ENCODE data around the gene EXOC3L2.

The EXOC3L2 gene

DNA sequence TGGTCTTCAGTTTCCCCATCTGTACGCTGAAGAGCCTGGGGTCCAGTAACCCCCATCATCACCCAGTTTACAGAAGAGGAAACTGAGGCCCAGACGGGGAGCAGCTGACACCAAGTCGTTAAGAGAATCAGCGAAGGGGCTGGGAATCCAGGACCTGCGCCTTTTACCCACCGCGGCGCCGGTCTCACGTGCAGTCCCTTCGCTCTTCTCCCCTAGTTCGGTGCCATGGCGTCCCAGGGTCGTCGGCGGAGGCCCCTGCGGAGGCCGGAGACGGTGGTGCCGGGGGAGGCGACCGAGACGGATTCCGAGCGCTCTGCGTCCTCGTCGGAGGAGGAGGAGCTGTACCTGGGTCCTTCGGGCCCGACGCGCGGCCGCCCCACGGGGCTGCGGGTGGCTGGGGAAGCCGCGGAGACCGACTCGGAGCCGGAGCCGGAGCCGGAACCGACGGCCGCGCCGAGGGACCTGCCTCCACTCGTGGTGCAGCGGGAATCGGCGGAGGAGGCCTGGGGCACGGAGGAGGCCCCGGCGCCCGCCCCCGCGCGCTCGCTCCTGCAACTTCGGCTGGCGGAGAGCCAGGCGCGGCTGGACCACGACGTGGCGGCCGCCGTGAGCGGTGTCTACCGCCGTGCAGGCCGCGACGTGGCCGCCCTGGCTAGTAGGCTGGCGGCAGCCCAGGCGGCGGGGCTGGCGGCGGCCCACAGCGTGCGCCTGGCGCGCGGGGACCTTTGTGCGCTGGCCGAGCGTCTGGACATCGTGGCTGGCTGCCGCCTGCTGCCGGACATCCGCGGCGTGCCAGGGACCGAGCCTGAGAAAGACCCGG lies 65.9 kb downstream of the EXOC3L2 start:
- H3K27ac ChIP-seq: peak overlapping the region; percentile 95
- TF ChIP-seq, protein P1, sequence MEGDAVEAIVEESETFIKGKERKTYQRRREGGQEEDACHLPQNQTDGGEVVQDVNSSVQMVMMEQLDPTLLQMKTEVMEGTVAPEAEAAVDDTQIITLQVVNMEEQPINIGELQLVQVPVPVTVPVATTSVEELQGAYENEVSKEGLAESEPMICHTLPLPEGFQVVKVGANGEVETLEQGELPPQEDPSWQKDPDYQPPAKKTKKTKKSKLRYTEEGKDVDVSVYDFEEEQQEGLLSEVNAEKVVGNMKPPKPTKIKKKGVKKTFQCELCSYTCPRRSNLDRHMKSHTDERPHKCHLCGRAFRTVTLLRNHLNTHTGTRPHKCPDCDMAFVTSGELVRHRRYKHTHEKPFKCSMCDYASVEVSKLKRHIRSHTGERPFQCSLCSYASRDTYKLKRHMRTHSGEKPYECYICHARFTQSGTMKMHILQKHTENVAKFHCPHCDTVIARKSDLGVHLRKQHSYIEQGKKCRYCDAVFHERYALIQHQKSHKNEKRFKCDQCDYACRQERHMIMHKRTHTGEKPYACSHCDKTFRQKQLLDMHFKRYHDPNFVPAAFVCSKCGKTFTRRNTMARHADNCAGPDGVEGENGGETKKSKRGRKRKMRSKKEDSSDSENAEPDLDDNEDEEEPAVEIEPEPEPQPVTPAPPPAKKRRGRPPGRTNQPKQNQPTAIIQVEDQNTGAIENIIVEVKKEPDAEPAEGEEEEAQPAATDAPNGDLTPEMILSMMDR (IDR thresholded peaks at IDR 0.05): 0 out of 2 replicates have a peak, but pooled peaks have one; percentile 6
- TF ChIP-seq ZFX (IDR thresholded peaks at IDR 0.05; ENCODE audit: borderline replicate concordance): no peak

DNA sequence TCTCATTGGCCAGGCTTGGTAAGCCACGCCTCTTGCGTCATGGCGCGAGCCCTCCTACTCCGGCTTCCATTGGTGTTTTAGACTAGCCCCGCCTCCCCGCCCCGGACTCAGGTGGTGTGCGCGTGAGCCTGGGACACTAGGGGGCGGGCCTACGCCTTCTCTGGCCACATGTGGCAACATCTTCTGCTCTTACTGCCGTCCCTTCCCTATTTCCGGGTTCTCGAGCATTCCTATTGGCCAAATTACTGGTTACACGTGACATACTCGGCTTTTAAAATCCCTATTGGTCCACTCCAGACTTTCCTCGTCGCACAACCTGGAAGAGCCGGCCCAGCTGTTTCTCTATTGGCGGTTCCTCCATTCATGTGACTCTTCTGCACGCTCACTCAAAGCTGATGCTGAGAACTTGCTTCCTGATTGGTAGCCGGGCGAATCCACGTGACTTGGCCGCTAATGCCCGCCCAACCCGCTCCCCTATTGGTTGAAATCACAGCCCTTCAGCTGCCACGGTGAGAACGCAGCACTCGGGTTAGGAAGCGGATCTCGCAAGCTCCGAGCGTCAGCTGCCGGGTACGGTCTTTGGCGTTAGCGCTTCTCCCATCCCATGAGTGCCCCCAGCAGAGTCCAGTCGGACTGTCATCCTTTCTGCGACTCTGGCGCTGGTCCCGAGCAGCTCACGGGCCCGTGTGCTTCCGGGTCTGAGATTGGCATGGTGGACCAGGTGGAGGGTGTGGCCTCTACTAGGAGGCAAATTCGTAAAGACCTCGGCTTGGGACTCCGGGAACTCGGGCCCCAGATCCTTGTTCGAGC lies 66.7 kb downstream of the EXOC3L2 start, which contains the start of gene BLOC1S3:
Gene BLOC1S3 (plus strand): TSS at position 523 of the 810 bp plus-strand sequence. CDS start 513 bp downstream, outside the sequence.
- H3K27ac ChIP-seq: peak within 1 kb of the TSS; percentile 95
- no peak for TF ChIP-seq ZFX (IDR thresholded peaks at IDR 0.05; ENCODE audit: borderline replicate concordance)
- TF ChIP-seq, protein P1 (IDR thresholded peaks at IDR 0.05): peak; percentile 50

DNA sequence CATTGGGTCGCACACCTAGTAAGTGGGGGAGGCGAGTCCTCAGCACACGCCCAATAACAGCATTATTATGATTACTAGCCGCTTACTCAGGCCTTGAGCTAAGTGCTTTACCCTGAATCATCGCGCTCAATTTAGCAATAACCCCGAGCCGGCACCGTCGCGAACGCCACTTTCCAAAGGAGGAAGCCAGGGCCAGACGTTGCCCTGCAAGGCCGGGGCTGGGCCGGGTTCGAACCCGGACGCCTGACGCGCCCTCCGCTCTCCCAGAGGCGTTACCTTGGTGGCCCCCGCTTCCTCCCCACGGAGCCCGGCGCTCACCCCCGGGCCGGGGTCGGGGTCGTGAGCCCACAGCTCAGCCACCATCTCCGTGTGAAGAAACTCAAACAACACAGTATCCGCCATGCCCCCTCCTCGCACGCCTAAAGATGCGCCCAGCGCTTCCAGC lies 67.4 kb downstream of the EXOC3L2 start, which contains the start of gene TRAPPC6A:
Gene TRAPPC6A (minus strand): TSS at position 421 of the 445 bp plus-strand sequence. CDS start 19 bp downstream, at position 402.
- TF ChIP-seq ZFX (IDR thresholded peaks at IDR 0.05; ENCODE audit: borderline replicate concordance): no peak
- TF ChIP-seq, protein P1 (IDR thresholded peaks at IDR 0.05): no peak
- peak within 1 kb of the TSS; percentile 95 for H3K27ac ChIP-seq

DNA sequence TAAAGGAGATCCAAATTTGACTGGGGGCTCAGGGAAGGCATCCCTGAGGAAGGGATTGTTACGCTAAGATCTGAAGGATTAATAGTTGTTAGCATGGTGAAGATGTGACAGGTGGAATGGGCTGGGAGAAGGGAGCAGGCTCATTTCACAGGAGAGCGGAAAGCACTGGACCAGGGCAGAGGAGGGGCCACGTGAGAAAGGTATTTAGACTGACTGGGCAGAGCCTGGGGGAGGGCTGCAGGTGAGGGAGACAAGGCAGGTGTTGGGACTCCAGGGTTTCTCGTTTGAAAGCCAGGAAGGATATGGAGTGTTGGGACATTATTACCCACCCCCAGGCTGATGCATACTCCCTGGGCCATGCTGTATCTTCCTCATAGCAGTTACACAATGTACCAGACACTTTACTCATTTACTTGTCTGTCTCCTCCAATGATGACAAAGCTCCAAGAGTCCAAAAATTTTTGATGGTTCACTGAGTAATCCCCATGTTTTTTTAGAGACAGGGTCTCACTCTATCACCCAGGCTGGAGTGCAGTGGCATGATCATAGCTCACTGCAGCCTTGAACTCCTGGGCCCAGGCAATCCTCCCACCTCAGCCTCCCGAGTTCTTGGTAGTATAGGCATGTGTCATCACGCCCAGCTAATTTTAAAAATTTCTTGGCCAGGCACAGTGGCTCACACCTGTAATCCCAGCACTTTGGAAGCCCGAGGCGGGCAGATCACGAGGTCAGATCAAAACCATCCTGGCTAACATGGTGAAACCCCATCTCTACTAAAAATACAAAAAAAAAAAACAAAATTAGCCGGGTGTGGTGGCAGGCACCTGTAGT lies 69.5 kb downstream of the EXOC3L2 start:
- TF ChIP-seq ZFX (IDR thresholded peaks at IDR 0.05; ENCODE audit: borderline replicate concordance): no peak
- TF ChIP-seq, protein P1 (IDR thresholded peaks at IDR 0.05): no peak
- H3K27ac ChIP-seq: no peak overlapping the region

DNA sequence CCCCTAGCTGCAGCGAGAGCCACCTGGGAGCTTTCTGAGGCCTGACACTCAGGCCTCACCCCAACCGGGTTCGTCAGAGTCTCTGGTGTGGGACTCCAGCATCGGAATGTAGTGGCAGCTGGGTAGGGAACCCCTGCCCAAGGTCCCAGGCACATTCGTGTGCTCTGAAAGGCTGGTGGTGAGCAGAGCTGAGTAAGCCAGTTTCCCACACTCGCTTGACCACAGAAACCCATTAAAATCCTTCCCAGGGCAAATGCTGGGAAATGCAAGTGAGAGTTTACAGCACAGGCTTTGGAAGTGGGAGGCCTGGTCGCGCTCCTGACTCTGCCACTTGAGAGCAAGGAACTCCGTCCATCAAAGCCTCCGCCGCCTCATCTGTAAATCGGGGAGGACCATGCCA lies 71.4 kb downstream of the EXOC3L2 start:
- H3K27ac ChIP-seq: no peak overlapping the region
- no peak for TF ChIP-seq ZFX (IDR thresholded peaks at IDR 0.05; ENCODE audit: borderline replicate concordance)
- TF ChIP-seq, protein P1 (IDR thresholded peaks at IDR 0.05): no peak

DNA sequence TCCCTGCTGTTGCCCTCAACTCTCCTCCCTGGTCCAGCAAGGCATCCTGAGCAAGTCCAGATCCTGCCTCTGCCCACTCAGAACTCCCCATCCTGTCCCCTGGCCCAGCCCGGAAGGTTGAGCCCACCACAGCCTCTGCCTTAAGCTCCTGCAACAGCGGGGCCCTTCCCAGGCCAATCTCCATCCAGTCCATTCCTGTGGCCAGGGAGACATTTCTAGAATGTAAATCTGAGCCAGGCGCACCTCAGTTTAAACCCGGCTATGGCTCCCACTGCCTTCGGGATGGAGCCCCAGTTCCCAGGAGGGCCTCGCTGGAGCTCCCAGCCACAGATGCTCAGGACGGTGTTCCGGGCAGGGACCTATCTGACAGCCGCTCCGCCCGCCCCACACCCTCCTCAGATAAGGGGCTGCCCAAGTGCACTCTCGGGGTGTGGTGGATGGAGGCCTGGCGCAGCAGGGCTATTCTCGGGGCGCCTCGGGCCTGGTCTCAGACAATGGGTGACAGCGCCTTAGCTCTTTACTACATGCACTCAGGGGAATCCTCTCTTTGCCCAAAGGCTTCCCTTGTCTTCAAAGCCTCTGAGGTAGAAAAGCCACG lies 72.5 kb downstream of the EXOC3L2 start:
- TF ChIP-seq ZFX (IDR thresholded peaks at IDR 0.05; ENCODE audit: borderline replicate concordance): no peak
- TF ChIP-seq, protein P1 (IDR thresholded peaks at IDR 0.05): no peak
- no peak overlapping the region for H3K27ac ChIP-seq

All from 22Rv1 (cell line).